ENCODE results near the gene CEMIP. TPM values are rescaled to one million over a fixed set of nuclear protein-coding genes. Genes with fewer than 3 reads are reported as not detected.

Gene CEMIP
- polyA plus RNA-seq, 1 donor (not counting 4 experiments of a cell fraction or from before 2014, with no cell fraction given) = 2.3 TPM

DNA sequence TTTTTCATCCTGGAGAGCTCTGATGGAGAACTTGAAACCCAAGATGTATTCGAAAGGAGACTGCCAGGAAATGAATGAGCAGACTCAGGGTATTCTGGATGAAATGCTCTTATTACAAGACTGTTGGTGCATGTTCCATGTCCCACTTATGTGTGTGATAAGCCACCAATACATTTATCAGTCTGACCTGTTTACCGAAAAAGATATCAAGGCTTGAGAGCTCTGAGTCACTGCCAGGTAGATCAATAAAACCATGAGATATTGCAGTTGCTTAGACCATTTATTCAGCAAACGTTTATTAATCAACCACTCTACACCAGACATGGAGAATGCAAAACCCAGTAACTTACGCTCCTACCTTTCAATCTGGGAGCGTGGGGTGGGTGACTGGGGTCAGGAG lies 17.2 kb downstream of the CEMIP start:
- Histone ChIP-seq H3K27me3 (ENCODE audit: control insufficient read depth, extremely low read depth, insufficient read depth, low read length) (no peaks in the 10 kb centered on the region), H4K20me1 (ENCODE audit: control insufficient read depth, extremely low read depth, insufficient read depth, low read length) (no peaks in the 10 kb centered on the region), H3K9ac (ENCODE audit: control insufficient read depth, extremely low read depth, insufficient read depth, low read length) (no peak overlapping the region), H3K9me1 (ENCODE audit: control insufficient read depth, extremely low read depth, insufficient read depth, low read length) (no peaks in the 10 kb centered on the region), H3K27ac (ENCODE audit: control insufficient read depth, insufficient read depth, low read length) (no peak overlapping the region), H3K36me3 (ENCODE audit: control insufficient read depth in 2 of 2, extremely low read depth in 1 of 2, insufficient read depth in 2 of 2, low read length in 2 of 2) (no peaks in the 10 kb centered on the region), H3K4me3 (ENCODE audit: control insufficient read depth in 2 of 3, extremely low read depth in 1 of 3, insufficient read depth in 2 of 3, low read depth in 1 of 3, low read length in 3 of 3) (no peak overlapping the region), H3K9me3 (ENCODE audit: control insufficient read depth, low read depth, low read length) (no peaks in the 10 kb centered on the region), H3K4me1 (ENCODE audit: control insufficient read depth, extremely low read depth, insufficient read depth, low read length) (peaks cover under 1% of the 10 kb centered on the region), H3K4me2 (ENCODE audit: control insufficient read depth, extremely low read depth, insufficient read depth, low read depth, low read length) (no peak overlapping the region), H3K79me2 (ENCODE audit: control insufficient read depth, insufficient read depth, low read length) (no peaks in the 10 kb centered on the region), H2AFZ (ENCODE audit: control insufficient read depth, low read length) (no peak overlapping the region)
- dilution Hi-C loops (cut with MboI; ENCODE audit: extremely low pct_ligation_motif_present, low sequenced_read_pairs) = no loop called here
- FAIRE-seq (no peak), DNase-seq (ENCODE audit: low read depth, low spot score) (no peak)
- TF ChIP-seq, protein P1, sequence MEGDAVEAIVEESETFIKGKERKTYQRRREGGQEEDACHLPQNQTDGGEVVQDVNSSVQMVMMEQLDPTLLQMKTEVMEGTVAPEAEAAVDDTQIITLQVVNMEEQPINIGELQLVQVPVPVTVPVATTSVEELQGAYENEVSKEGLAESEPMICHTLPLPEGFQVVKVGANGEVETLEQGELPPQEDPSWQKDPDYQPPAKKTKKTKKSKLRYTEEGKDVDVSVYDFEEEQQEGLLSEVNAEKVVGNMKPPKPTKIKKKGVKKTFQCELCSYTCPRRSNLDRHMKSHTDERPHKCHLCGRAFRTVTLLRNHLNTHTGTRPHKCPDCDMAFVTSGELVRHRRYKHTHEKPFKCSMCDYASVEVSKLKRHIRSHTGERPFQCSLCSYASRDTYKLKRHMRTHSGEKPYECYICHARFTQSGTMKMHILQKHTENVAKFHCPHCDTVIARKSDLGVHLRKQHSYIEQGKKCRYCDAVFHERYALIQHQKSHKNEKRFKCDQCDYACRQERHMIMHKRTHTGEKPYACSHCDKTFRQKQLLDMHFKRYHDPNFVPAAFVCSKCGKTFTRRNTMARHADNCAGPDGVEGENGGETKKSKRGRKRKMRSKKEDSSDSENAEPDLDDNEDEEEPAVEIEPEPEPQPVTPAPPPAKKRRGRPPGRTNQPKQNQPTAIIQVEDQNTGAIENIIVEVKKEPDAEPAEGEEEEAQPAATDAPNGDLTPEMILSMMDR (optimal IDR thresholded peaks at IDR 0.05 in 1 of 3, IDR thresholded peaks at IDR 0.05 in 1 of 3, conservative IDR thresholded peaks at IDR 0.05 in 1 of 3; ENCODE audit: extremely low read depth in 1 of 3, insufficient read depth in 2 of 3, low read length in 3 of 3) = no peak
- TF ChIP-seq EZH2 (IDR thresholded peaks at IDR 0.05; ENCODE audit: low read length) = no peak

DNA sequence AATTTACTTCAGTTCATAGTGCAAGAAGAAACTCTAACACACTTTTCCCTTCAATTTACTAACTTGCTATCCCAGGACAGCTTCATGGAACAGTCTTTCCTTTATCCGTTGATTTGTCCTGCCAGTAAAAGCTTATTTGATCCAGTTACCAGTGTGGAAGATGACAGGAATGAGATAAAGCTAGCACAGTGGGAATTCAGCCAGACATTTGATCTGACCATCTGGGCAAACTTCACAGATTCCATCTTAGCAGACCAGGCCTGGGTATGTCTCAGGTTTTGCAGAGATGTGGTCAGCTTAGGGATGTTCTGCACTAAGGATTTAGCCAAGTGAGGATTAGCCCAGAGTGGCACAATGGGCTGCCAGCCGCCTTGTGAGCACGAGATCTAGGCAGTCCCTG lies 19.7 kb downstream of the CEMIP start:
- no peaks in the 10 kb centered on the region for H3K79me2 ChIP-seq (ENCODE audit: control insufficient read depth, insufficient read depth, low read length)
- no peaks in the 10 kb centered on the region for H3K36me3 ChIP-seq (ENCODE audit: control insufficient read depth in 2 of 2, extremely low read depth in 1 of 2, insufficient read depth in 2 of 2, low read length in 2 of 2)
- H3K4me2 ChIP-seq (ENCODE audit: control insufficient read depth, extremely low read depth, insufficient read depth, low read depth, low read length) = no peak overlapping the region
- H4K20me1 ChIP-seq (ENCODE audit: control insufficient read depth, extremely low read depth, insufficient read depth, low read length) = no peaks in the 10 kb centered on the region
- no peak for DNase-seq (ENCODE audit: low read depth, low spot score)
- H3K4me3 ChIP-seq (ENCODE audit: control insufficient read depth in 2 of 3, extremely low read depth in 1 of 3, insufficient read depth in 2 of 3, low read depth in 1 of 3, low read length in 3 of 3) = no peak overlapping the region
- H3K9me3 ChIP-seq (ENCODE audit: control insufficient read depth, low read depth, low read length) = no peaks in the 10 kb centered on the region
- H2AFZ ChIP-seq (ENCODE audit: control insufficient read depth, low read length) = no peak overlapping the region
- H3K9me1 ChIP-seq (ENCODE audit: control insufficient read depth, extremely low read depth, insufficient read depth, low read length) = no peaks in the 10 kb centered on the region
- FAIRE-seq = no peak
- no peaks in the 10 kb centered on the region for H3K27me3 ChIP-seq (ENCODE audit: control insufficient read depth, extremely low read depth, insufficient read depth, low read length)
- H3K9ac ChIP-seq (ENCODE audit: control insufficient read depth, extremely low read depth, insufficient read depth, low read length) = no peak overlapping the region
- dilution Hi-C loops (cut with MboI; ENCODE audit: extremely low pct_ligation_motif_present, low sequenced_read_pairs) = no loop called here
- TF ChIP-seq, protein P1 (optimal IDR thresholded peaks at IDR 0.05 in 1 of 3, IDR thresholded peaks at IDR 0.05 in 1 of 3, conservative IDR thresholded peaks at IDR 0.05 in 1 of 3; ENCODE audit: extremely low read depth in 1 of 3, insufficient read depth in 2 of 3, low read length in 3 of 3) = no peak
- TF ChIP-seq EZH2 (IDR thresholded peaks at IDR 0.05; ENCODE audit: low read length) = no peak
- H3K4me1 ChIP-seq (ENCODE audit: control insufficient read depth, extremely low read depth, insufficient read depth, low read length) = no peaks in the 10 kb centered on the region
- no peak overlapping the region for H3K27ac ChIP-seq (ENCODE audit: control insufficient read depth, insufficient read depth, low read length)

Measured in keratinocyte (primary cell).